ENCODE results near the gene DEUP1.
A peak's percentile ranks its signal among the peaks of the same experiment; 100 is the strongest.

Gene DEUP1

DNA sequence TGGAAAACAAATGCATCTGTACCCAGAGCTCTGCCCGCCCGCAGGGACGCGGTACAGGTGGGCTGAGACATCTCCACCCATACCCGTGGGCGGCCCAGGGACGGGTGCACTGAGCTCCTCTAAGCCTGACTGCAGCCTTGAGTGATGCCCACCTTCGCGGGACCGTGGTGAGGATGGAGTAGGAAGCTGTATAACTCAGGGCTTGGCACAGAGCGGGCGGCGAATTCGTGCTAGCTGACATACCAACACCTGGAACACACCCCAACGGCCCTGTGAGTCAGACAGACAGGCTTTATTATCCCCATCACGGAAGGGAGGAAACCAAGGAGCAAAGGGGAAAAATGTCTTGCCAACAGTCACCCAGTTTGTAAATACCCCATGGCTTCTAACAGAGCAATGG lies 150.7 kb downstream of the DEUP1 start:
- DNase-seq = no peak

DNA sequence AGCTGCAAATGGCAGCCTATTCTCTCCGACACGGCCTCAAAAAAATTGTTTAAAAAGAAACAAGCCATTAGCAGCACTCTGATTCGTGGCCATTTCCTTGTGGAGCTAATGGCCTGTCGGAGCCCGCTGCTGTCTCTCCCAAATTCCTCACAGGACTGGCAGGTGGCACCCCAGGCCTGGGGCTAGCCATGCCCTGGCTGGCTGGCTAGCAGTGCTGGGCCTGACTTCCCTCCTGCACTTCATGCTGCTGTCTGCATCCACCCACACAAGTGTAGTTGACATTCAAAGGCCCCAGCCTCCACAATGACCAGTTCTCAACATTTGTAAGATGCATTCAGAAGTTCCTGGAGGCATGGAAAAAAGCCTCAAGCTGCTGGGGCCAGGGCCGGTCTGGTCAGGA lies 151.2 kb downstream of the DEUP1 start:
- no peak for DNase-seq

DNA sequence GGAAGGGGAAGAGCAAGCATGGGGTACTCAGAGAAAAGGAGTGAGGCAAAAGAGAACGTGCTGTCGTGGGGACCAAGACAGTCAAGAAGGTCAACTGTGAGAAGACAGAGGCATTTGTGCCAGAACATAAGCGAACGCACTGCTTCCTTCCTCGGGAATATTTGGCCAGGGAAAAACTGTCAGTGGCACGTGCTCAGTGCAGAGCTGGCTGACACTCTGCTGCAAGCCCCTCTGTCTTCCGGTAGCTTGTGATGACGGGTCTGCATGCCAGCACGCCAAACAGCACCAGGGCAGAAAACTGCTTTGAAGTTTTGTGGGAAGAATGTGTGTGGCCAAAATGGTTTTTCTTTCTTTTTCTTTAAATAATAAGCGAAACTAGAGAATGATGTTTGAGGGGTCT lies 152.0 kb downstream of the DEUP1 start:
- DNase-seq = no peak

DNA sequence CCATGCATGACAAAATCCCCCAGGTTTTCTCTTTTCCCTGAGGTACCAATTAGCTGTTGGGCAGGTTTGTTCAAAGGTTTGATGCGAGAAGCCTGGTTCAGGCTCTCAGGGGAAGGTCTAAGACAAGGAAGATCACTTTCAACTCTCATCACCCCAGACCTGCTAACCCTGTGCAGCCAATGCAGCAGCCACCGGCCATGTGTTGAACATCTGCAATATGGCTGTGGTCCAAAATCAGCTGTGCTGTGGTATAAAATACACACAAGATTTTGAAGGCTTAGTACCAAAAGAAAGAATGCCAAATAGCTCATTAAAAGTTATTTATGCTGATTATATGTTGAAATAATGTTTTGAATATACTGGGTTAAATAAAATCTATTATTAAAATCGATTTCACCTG lies 154.2 kb downstream of the DEUP1 start:
- DNase-seq = peak; percentile 44

DNA sequence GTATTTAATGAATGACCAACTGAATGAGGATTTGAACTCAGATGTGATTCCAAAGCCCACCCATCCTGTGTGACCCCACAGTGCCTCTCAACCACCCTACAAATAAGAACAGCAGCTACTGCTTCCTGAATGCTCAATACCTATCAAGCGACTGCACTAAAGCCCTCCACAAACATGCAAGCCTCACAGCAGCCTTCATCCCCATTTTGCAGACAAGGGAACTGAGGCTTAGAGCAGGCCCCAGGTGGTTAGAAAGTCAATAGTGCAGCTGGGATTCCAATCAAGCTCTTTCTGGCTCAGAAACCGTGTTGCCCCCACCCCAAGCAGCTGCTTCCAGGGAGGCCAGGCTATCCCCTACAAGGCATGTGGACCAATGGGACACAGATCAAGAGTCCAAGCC lies 155.4 kb downstream of the DEUP1 start:
- no peak for DNase-seq

DNA sequence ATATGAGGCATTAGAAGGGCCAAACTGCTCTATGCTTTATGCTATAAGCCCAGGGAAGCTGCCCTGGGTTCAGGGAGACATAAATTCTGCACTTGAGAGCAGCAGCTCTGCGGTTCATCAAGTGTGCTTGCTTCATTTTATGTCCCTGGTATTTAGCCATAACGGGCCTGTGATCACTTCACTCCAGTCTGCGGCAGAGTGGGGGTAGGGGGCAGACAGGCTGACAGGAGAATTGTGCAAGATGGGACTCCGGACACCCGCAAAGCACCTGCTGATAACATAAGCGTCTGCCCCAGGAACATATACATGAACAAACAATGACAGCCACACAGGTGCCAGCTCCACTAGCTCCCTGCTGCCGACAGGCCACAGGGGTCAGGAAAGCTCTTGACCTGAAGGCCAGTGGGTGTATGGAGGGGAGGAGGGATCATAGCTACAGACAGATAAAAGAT lies 156.5 kb downstream of the DEUP1 start:
- DNase-seq = no peak
